Measurements from ENCODE around the gene COL27A1.
"Not testable (repeated sequence)": the region's sequence is repeated elsewhere in the genome, so short reads cannot be mapped to it uniquely, and the experiment has no call there.

Gene COL27A1

DNA sequence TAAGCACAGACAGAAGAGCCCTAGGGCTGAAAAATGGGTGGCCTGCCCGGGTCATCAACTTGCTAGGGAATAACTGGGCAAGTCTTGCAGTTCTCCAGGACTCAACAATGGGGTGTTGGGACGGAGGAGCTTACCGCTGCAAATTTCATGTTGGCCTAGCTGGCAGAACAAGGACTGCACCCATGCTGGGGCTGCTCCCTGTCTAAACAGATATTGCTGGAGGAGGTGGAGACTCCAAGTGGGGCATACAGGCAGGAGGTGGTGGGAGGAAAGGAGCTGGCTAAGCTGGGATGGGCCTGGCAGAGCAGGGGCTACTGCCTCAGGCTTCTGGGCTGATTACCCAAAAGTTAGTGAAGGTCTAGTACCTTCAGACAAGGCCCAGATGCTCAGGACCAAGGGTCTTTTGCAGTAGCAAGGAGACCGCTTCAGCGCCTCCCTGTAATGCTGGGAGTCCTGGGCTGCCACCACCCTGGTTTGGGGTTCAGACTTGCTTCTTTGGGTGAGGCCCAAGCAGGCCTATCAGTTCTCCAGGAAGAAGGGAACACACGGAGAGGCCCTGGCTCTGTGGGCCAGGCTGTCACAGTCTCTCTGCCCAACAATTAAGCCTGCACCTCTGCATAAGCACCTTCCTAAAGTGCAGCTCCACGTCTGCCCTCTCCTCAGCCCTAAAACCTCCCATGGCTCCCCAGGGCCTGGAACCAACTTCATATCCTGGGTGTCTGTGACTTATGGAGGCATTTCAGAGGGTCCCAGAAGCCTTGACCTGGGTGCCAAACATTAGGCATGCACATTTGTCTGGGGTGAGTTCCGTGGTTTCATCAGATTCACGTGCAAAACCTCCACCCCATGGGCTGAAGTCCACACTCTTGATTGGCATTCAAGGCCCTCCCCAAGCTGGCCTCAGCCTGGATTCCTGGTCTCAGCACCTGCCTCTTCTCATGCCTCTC is 32.0 kb upstream of the COL27A1 start:
- no peak for DNase-seq

DNA sequence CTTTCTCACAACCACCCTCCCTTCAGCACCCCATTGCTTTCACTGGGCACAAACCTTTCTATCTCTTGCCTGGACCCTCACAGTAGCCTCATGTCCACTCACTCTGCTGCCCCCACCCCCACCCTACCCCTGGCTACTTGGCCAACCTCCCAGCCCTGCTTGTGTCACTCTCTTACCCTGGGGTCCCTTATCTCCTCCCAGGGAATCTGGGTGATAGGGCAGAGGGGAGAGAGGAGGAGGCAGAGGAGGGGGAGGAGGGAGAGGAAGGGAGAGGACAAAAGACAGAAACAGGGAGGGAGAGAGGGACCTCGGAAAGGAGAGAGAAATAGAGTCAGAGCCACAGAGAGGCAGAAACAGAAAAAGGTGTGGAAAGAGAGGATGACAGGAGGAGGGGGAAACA is 31.2 kb upstream of the COL27A1 start:
- no peak for DNase-seq

DNA sequence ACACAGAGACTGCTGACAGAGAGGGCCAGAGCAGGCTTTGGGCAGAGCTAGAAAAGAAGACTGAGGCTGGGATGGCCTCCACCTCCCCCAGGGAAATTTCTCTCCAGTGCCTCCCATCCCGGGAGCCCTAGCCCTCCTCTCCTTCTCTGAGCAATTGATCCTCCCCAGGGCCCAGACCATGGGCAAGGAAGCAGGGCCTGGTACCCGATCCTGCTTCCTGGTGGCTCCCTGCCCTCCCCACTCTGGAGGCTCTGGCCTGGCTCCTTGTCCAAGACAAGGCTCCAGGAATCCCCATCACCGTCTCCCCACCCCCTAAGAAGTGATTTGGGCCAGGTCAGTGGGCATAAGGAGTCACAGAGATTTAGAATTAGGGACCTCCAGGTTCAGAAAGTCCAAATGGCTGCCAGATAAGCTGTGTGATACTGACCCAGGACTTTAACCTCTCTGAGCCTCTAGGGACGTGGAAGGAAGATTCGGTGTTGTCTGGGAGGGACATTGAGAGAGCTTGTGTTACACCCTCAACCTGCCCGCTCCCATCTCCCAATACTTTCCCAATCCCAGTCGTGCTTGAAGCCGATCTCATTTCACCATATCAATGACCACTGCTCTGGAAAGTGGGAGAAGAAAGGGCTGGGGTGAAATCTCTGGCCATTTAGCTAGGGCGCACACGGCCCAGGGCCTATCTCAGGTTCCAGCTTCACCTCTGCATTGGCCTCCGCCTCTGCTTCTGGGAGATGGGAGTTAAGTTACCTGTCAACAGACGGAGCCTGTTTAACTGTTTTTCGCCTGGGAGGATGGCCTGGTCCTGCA is 30.5 kb upstream of the COL27A1 start:
- DNase-seq, result no peak

DNA sequence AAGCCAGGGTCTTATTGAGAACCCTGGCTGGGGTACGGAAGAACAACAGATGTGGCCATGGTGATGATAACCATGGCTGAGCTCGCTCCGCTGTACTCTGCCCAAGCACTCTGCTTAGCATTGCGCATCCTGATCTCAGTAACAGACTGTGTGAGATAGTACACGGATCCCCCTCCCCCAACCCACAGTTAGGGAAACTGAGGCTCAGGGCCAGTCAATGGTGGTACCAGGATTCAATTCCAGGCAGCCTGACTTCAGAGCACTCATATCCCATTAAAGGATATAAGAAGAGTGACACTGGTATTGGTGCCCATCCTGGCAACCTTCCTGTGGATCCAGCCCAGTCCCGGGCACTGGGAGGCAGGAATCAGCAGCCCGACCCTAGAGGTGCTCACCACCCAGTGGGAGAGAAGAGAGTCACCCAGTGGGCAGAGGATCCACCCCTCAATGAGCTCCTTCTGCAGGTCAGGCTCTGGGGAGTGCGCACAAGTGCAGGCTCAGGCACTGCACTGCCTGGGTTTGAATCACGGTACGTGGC is 29.8 kb upstream of the COL27A1 start:
- DNase-seq, result no peak

DNA sequence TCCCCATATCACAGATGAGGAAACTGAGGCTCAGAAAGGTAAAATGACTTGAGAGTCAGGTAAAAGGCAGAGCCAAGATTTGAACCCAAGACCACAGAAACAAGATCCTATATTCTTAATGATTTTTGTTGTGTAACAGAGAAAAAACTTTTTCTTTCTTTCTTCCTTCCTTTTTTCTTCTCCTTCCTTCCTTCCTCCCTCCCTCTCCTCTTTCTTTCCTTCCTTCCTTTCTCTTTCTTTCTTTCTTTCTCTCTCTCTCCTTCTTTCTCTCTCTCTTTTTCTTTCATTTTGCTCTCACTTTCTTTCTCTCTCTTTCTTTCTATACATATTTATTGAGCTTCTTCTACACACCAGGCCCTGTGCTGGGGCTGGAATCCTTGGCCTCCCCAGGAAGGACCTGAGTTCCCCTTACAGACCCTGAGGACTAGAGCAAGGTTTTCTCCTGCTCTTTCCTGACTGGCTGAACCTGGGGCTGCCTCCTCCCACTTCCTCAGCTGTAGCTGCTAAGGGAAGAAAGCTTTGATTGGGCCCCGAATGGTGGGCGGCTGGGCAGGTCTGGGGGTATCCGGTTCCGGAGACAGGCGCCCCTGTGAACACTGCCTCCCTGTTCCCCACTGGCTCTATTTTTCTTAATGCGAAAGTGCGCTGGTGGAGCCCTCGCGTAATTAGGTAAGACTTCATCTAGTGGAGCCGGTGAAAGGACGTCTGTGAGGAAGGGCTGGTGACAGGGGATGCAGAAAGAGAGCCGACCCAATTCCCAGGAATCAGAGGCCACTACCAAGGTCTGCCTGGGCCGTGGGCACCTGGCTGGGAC is 28.9 kb upstream of the COL27A1 start:
- DNase-seq, result no peak

DNA sequence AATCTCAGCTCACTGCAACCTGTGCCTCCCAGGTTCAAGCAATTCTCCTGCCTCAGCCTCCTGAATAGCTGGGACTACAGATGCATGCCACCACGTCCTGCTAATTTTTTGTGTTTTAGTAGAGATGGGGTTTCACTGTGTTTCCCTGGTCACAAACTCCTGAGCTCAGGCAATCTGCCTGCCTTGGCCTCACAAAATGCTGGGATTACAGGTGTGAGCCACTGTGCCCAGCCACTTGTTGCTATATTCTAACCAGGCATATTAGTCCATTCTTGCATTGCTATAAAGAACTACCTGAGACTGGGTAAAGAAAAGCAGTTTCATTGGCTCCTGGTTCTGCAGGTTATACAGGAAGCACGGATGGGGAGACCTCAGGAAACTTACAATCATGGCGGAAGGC is 26.6 kb upstream of the COL27A1 start:
- not testable (repeated sequence) for DNase-seq

DNA sequence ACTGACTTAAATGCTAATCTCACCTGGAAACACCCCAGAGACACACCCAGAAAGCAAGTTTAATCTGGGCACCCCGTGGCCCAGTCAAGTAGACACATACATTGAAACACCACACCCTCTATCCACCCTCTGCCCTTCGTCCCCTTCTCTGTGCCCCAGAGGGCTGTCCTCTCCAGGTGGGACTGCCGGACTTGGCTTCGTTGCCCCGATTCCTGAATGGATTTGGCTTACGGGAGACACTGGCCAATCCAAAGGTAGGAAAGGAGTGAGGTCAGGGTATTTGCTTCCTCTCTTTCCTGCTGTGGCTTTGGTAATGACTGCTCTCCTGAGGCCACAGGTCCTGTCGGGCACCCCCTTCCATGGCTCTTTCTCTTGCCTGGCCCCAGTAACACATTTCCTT is 25.2 kb upstream of the COL27A1 start:
- DNase-seq, result no peak

DNA sequence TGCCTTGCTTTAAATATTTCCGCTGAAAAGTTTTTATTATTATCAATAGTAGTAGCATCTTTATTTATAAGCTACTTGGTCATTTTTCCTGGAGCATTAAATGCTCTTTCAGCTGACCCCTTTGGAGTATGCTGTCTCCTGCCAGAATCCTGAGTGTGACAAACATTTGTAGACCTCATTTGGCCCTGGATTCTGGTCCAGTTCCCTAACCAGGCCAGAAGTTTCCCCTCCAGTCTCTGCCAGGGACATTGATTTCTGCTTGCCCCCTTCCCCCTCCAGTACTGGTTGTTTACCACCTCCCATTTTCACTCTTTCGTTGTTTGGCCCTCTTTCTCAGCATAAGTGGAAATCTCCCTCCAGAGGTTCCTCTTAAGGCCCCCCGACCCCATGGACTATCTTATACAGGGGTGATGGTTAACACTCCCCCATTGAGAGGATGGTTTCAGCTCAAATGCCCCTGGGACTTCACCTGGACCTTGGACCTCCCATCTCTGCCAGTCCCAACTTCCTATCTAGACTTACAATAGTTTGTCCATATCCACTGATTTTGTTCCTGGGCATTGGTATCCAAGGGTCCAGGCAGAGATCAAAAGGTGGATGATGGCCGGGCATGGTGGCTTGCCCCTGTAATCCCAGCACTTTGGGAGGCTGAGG is 24.6 kb upstream of the COL27A1 start:
- DNase-seq, result no peak

DNA sequence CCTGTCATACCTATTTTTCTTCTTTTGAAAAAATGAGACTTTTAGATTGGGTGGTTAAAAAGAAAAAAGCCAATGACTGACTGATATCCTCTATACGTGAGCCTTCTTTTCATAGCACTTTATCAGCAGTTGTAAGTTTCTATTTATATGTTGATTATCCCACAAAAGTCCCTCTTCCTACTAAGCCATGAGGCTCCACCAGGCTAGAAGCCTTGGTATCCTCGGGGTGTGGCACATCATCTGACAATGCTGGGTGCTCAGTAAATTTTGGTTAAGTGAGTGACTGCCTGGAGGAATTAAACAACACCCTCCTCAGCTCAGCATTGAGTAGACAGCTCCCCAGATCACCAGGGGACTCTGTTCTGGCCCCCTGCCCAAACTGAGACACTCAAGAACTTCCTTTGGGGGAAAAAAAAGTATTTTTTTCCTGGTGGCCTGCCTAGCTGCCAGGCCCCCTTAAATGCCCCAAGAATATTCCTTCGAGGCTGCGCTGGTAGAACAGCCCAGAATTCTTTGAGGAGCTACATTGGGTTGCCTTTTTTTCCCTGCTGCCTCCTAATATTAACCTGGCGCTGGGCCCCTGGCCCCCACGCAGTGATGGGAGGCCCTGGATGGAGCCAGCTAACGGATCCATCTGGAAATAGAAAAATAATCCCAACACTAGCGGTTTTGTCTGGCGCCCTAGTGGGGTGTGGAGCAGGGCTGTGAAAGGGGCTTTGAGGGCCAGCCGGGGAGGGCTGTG is 23.4 kb upstream of the COL27A1 start:
- no peak for DNase-seq

DNA sequence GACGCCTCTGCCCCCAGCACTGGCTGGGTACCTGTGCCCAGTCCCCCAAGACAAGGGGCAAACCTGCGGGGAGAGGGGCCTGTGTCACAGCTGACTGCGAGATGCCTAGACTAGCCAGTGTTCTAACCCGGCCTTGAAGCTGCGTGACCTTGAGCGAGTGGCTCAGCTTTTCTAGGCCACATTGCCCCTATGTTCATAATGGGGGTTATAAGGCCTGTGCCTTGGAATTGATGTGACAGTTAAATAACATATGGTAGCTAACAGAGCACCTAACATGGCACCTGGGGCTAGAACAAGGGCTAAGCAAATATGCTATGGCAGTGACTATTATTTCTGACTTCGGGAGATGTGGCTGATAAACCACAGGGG is 22.8 kb upstream of the COL27A1 start:
- DNase-seq, result no peak

DNA sequence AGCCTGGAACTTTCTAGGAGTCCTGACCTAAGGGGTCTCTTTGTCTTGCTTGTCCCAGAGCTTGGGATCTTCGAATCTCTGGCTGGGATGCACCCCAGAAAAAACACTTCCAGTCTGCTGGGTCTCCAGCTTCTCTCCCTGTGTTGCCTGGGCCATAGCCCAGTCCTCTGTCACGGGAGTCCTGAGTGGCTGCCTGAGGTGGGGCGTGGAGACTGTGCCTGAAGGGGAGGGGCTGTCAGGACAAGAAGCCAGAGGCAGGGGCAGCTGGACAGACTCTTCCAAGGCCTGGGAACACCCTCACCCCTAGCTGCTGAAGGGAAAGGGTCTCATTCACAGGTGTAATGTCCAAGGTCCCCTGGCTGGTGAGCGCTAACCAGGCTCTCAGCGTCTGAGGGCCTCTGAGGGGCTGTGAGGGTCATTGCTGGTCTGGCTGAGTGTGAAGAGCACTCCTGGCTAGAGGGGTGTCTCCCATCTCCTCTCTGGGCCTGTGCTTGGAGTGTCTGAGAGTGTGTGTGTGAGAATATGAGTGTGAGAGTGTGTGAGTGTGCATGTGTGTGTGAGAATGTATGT is 20.4 kb upstream of the COL27A1 start:
- no peak for DNase-seq

DNA sequence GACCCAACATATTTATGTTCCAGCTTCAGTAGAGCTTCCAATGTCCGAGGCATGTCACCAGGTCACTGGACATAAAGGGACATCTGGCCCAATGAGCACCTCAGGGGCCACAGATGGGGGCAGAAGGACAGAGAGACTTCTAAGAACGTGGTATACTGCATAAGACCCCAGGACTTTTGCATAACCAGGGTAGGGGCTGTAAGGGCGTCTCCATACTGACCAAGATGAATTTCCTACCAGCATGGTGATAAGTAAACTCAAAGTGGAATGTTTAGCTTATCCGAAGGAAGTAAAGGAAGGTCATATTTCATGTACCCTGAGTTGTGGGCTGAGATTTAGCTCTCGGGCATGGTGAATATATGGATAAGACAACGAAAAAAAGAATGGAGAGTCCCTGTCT is 17.5 kb upstream of the COL27A1 start:
- no peak for DNase-seq

DNA sequence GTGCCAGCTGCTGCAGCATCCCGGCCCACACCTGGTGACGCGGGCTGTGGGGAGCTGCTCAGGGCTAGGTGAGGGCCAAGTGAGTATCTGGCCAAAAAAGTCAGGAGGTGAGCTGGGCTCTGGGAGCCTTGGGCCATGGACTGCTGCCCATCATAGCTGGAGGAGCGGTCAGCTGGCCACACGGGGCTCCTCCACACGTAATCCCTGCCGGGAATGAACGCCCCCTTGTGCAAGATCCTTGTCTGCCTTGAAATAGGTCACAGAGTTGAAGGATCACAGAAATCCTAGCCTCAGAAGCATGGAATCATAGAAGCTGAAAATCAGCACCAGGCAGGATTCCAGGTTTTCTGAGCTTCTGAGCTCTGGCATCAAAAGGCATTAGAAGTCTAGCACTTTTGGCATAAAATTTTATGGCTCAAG is 16.8 kb upstream of the COL27A1 start:
- DNase-seq, result no peak

DNA sequence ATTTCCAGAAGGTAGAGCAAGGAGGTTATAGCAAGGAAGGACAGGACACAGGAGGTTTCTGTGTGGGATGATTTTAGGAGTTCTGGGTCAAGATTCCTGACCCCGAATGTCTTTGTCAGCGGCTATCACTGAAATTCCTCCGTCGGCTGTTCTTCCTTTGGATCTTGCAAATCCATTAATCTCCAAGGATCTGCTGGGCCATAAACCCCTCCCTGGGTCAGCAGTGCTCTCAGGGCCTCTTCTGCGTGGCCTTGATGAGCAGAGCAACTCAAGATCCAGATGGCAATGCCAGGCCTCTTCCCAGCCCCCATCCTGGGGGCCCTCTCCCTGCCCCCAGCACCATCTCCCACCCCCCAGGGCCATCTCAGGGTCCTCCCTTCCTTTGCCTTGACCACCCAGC is 16.3 kb upstream of the COL27A1 start:
- no peak for DNase-seq

DNA sequence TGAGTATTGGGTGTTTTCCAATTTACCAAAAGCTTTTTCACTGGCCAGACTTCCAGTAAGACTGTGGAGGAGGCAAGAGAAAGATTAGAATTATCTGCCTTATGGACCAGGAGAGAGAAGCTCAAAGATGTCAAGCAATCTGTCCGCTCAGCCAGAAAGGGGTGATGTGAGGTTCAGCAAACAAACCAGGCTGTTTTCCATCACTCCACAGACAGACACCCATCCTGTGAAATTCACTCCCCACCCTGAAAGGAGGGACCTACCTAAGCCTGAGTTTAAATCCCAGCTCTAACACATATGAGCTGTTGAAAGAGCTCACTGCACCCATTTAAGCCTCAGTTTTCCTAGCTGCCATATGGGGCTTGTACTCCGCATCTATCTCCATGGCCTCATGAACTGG is 14.9 kb upstream of the COL27A1 start:
- DNase-seq, result no peak

DNA sequence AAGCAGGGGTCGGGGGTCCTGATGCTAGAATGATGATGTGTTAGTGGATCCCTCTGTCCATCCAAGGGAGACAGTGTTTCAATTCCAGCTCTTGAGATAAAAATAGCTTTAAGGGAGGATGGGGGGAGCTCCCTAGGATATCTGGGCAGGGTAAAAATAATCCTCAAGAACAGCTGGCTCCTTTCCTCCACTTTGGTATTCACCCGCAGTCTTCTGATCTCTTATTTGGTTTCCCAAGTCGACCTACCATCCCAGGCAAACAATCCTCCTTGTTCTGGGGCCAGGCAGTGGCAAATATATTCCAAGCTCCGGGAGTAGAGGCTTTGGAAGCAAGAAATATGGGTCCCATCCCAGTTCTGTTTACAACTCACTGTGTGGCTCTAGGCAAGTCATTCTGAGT is 14.5 kb upstream of the COL27A1 start:
- DNase-seq, result no peak

DNA sequence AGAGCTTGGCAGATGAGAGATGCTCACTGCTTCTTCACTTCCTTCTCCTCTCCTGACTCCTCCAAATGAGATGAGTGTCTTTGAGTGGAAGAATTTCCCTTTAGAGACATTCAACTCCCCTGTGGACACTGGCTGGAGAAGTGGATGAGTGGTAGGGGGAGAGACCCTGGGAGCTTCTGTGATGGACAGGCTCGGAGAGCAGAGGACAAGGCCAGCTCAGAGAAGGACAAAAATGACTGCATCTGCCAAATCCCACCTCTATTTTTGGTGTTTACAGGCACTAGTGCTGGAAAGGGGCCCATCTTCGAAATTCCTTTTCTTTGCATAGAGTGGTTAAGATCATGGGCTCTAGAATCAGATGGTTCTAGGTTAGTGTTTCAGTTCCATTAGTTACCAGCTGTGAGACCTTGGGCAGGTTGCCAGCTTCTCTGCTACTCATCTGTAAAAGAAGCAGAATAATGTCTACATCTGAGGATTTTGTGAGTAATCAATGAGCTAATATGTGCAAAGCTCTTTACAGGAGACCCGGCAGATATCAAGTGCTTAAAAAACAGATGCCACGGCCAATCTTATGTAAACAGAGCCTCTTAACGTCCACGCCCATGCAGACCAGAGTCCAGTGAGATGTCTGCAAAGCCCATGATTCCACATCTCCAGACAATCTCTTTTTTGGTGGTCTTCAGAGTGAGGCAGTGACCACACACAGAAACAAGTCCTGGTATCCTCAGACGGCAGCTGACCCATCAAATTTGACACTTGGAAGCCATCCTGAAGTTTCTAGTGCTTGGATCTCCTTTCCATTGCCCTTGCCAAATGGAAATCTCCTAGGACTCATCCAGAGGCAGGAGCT is 13.6 kb upstream of the COL27A1 start:
- no peak for DNase-seq

DNA sequence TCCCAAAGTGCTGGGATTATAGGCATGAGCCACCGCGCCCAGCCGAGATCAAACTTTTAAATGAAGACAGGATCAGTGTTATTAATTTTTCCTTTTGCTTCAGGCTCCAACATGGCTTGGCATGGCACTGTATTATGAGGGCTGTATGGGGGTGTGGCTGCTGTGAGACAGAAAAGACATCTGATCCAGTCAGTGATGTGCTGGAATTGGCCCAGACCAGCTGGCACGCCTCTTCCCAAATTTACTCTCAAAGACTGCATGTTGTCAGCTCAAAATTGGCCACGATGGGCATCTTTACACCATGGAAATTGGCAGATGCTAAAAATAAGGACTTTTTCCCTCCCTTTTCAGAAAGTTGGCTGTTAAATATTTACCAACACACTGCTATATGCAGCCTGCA is 12.1 kb upstream of the COL27A1 start:
- DNase-seq, result no peak

DNA sequence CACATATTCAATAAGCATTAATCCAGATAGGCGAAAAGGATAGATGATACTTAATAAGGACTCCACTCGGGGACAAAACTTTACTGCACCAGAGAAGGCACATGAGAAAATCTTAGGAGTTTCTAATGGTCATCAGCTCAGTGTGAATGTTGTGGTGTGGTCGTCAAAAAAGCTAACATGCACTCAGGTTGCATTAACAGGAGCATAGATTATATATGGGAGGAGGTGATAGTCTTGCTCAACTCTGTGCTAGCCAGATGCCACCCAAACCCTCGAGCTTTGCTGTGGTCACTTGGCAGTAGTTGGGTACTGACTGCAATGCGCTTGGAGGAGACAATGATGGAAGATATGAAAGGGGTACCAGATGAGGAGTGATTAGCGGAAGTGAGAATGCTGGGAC is 8.6 kb upstream of the COL27A1 start:
- DNase-seq, result no peak

DNA sequence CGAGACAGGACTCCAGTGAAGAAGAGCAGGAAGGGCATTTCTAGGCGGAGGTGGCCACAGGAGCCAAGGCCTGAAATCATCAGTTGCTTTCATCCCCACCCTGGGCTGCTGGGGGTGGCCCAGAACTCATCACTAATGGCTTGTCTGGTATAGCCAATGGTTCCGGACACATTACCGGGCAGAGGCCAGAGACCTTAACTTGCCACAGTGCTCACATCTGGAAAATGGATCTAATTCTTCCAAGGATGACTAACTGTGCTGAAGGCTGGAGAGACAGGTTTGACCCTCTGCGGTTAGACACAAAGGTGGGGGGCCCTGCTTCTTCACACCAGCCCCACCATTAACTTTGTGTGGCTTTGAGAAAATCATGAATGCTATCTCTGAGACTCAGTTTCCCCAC is 6.2 kb upstream of the COL27A1 start:
- DNase-seq, result no peak
